Progenitor cell of endocrine pancreas (in vitro differentiated cells): ENCODE data around the gene STRN3. TPM values are rescaled to one million over a fixed set of nuclear protein-coding genes. Genes with fewer than 3 reads are reported as not detected.

Experiments used
- DNase-seq: peaks from one replicate; pipeline ENCODE4 v3.0.0; 2021; ENCODE audit warnings: low spot score; ENCODE audit not compliant: unreplicated experiment
- H3K27ac Mint-ChIP-seq: 2 replicates; pipeline ENCODE4 v1.8.0; 2021; ENCODE audit warnings: mild to moderate bottlenecking, moderate library complexity, mixed read lengths
- H3K27me3 Mint-ChIP-seq: 2 replicates; pipeline ENCODE4 v1.8.0; 2021; ENCODE audit warnings: mixed read lengths
- H3K36me3 Mint-ChIP-seq: 2 replicates; pipeline ENCODE4 v1.8.0; 2022; ENCODE audit warnings: mixed read lengths; ENCODE audit not compliant: insufficient read depth
- H3K4me1 Mint-ChIP-seq: 2 replicates; pipeline ENCODE4 v1.8.0; 2021; ENCODE audit warnings: low read depth, mixed read lengths
- H3K4me3 Mint-ChIP-seq: 2 replicates; pipeline ENCODE4 v1.8.0; 2021; ENCODE audit warnings: low read depth, mild to moderate bottlenecking, moderate library complexity, mixed read lengths
- H3K9me3 Mint-ChIP-seq: 2 replicates; pipeline ENCODE4 v1.8.0; 2021; ENCODE audit warnings: low read depth, mixed read lengths
- total RNA-seq: library from RNA; stranded (reverse); gene quantifications from 2 replicates; pipeline ENCODE4 v1.2.1, GENCODE V29; 2021
- TF ChIP-seq, protein P1 (sequence below): fragments of 200-600 bp; sonication (generic); IDR thresholded peaks from one replicate; pipeline ENCODE4 v1.5.0; 2021; ENCODE audit warnings: antibody characterized with exemption, mild to moderate bottlenecking; ENCODE audit not compliant: unreplicated experiment

Gene STRN3
- total RNA-seq, 1 donor from 2014 or later, result 46.7 TPM

DNA sequence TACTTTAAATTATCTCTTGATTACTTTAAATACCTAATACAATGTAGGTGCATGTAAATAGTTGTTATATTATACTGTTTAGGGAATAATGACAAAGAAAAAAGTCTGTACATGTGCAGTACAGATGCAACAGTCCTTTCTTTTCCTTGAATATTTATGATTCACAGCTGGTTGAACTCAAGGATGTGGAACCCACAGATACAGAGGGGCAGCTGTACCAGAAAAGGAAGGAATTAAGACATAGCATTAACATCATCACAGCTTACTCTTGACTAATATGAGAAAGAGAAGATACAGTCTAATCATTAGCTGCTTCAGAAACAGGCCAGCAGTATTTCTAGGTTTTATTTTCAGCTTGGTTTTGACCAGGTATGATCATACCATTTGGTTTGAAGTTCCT is 35.4 kb downstream of the STRN3 start:
- Mint-ChIP-seq H3K27me3 (no peaks in the 10 kb centered on the region), H3K27ac (no peak overlapping the region), H3K4me3 (no peak overlapping the region), H3K9me3 (no peaks in the 10 kb centered on the region), H3K36me3 (peaks cover 4% of the 10 kb centered on the region), H3K4me1 (peaks cover 9% of the 10 kb centered on the region)
- no peak for DNase-seq
- TF ChIP-seq, protein P1, sequence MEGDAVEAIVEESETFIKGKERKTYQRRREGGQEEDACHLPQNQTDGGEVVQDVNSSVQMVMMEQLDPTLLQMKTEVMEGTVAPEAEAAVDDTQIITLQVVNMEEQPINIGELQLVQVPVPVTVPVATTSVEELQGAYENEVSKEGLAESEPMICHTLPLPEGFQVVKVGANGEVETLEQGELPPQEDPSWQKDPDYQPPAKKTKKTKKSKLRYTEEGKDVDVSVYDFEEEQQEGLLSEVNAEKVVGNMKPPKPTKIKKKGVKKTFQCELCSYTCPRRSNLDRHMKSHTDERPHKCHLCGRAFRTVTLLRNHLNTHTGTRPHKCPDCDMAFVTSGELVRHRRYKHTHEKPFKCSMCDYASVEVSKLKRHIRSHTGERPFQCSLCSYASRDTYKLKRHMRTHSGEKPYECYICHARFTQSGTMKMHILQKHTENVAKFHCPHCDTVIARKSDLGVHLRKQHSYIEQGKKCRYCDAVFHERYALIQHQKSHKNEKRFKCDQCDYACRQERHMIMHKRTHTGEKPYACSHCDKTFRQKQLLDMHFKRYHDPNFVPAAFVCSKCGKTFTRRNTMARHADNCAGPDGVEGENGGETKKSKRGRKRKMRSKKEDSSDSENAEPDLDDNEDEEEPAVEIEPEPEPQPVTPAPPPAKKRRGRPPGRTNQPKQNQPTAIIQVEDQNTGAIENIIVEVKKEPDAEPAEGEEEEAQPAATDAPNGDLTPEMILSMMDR, result no peak

DNA sequence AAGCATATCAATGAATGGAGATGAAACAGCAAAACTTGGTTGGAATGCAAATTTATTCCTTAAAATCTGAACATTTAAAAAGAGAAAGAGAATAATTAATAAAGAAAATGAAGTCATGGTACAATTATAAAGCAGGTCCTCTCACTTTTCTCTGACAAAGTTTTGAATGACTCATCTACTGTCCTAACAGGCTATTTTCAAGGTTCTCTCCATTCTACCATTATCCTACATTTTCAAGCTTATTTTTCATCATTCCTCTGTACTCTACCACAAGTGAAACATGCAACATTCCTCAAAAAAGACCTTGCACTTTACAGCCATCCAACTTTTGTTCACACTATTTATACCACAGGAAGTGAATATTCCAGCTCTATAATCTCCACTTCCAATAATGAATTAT is 37.7 kb downstream of the STRN3 start:
- TF ChIP-seq, protein P1, result no peak
- Mint-ChIP-seq H3K27me3 (no peaks in the 10 kb centered on the region), H3K4me3 (no peak overlapping the region)

DNA sequence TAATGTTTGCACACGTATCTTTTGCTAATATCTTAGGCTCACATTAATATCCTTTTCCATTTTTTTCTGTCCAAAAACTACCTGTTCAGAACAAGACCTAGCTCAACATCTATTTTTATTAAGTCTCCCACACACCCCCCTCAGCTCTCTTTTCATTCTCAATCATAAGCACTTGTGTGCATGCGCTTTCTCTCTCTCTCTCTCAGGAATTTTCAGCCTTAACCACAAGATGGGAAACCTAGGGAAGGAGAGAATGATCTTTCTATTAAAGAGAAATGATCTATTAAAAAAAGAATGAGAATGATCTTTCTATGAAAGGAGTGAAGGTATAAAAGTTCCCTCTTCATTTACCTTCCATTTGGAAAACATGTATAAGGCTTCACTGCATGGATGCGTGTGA is 40.4 kb downstream of the STRN3 start:
- Mint-ChIP-seq H3K27me3 (no peaks in the 10 kb centered on the region), H3K4me1 (peaks cover 2% of the 10 kb centered on the region), H3K27ac (no peak overlapping the region), H3K36me3 (peaks cover 4% of the 10 kb centered on the region), H3K9me3 (no peaks in the 10 kb centered on the region), H3K4me3 (no peak overlapping the region)
- TF ChIP-seq, protein P1, result no peak
- DNase-seq, result no peak

More for the DNA sequence above, 37.7 kb downstream of the STRN3 start:
- peaks cover 3% of the 10 kb centered on the region for H3K4me1 Mint-ChIP-seq
- H3K27ac Mint-ChIP-seq, result no peak overlapping the region
- no peak for DNase-seq
- H3K36me3 Mint-ChIP-seq, result peaks cover 4% of the 10 kb centered on the region
- H3K9me3 Mint-ChIP-seq, result no peaks in the 10 kb centered on the region

DNA sequence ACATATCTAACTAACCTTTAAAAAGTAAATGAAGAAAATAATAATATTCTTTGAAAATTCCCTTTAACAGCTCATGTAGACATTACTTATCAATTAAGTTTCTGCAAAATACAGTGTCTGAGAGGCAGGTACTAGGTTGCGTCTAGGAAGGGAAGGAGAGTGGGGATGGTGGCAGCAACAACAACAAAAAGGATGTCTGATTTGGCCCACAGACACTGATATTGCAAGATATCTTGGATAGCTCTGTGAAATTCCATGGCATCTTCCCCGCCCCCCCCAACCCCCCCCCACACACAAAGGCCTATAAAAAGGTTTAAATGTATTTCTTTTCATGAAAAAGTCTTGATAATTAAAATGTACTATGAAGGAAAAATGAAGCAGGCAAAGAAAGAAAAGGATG is 42.3 kb downstream of the STRN3 start:
- peaks cover 2% of the 10 kb centered on the region for H3K36me3 Mint-ChIP-seq
- TF ChIP-seq, protein P1, result no peak
- H3K27me3 Mint-ChIP-seq, result no peaks in the 10 kb centered on the region
- no peaks in the 10 kb centered on the region for H3K9me3 Mint-ChIP-seq
- H3K4me1 Mint-ChIP-seq, result no peaks in the 10 kb centered on the region
- no peak overlapping the region for H3K4me3 Mint-ChIP-seq
- H3K27ac Mint-ChIP-seq, result no peak overlapping the region
- DNase-seq, result no peak

DNA sequence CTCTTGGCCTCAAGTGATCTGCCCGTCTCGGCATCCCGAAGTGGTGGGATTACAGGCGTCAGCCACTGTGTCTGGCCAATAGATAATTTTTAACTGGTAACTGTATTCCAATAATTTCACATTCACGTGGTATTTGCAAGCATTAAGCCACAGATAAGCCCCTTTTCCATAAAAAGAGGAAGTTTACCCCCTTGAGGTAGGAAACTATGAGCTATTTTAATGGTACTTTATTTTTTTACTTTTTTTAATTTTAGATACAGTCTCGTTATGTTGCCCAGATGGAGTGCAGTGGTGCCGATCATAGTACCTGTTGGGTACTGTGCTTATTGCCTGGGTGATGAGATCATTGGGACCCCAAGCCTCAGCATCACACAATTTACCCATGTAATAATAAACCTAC is 43.6 kb downstream of the STRN3 start:
- Mint-ChIP-seq H3K27me3 (no peaks in the 10 kb centered on the region), H3K4me1 (no peaks in the 10 kb centered on the region), H3K9me3 (no peaks in the 10 kb centered on the region), H3K36me3 (peaks cover 2% of the 10 kb centered on the region), H3K27ac (no peak overlapping the region), H3K4me3 (no peak overlapping the region)
- TF ChIP-seq, protein P1, result no peak
- no peak for DNase-seq

DNA sequence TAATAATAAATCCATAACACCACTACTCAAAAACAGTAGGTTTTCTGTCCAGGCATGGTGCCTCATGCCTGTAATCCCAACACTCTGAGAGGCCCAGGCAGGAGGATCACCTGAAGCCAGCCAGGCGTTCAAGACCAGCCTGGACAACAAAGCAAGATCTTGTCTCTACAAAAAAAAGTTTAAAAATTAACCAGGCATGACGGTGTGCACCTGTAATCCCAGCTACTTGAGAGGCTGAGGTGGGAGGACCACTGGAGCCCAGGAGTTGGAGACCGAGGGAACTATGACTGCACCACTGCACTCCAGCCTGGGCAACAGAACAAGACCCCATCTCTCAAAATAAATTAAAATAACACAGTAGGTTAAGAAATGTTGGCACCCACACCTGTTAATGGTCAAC is 45.2 kb downstream of the STRN3 start:
- H3K36me3 Mint-ChIP-seq, result peaks cover 2% of the 10 kb centered on the region
- no peaks in the 10 kb centered on the region for H3K27me3 Mint-ChIP-seq
- no peaks in the 10 kb centered on the region for H3K9me3 Mint-ChIP-seq
- TF ChIP-seq, protein P1, result no peak
- no peak overlapping the region for H3K27ac Mint-ChIP-seq
- no peaks in the 10 kb centered on the region for H3K4me1 Mint-ChIP-seq
- DNase-seq, result no peak
- H3K4me3 Mint-ChIP-seq, result no peak overlapping the region
